OCI-LY3 (cell line): ENCODE results near the gene NNAT.

Experiments
- H2AFZ ChIP-seq: fragments of 200-600, 300-600 bp; shearing (Covaris generic); 2 replicates; pipeline ENCODE4 v1.6.0; 2014; ENCODE audit warnings: antibody characterized with exemption, low read depth, low read length
- H3K27ac ChIP-seq: fragments of 200-600, 300-600 bp; sonication (generic); 2 replicates; pipeline ENCODE4 v1.5.1; 2014; ENCODE audit warnings: mild to moderate bottlenecking, low read length, moderate library complexity, mixed read lengths
- H3K27me3 ChIP-seq: fragments of 200-600, 300-600 bp; sonication (generic); 2 replicates; pipeline ENCODE4 v1.6.1; 2014; ENCODE audit warnings: low read depth, low read length, mixed read lengths
- H3K36me3 ChIP-seq: fragments of 200-600, 300-600 bp; sonication (generic); replicated peaks from 2 replicates; pipeline ENCODE3; 2014; ENCODE audit warnings: low read depth, low read length, mixed read lengths
- H3K4me1 ChIP-seq: fragments of 300-600, 200-600 bp; sonication (generic); 2 replicates; pipeline ENCODE4 v1.6.1; 2014; ENCODE audit warnings: low read length, mixed read lengths
- H3K4me2 ChIP-seq: fragments of 200-600, 300-600 bp; sonication (generic); 2 replicates; pipeline ENCODE4 v1.6.1; 2014; ENCODE audit warnings: low read length, mixed read lengths
- H3K4me3 ChIP-seq: fragments of 300-600, 200-600 bp; sonication (generic); 2 replicates; pipeline ENCODE4 v1.5.1; 2014; ENCODE audit warnings: antibody characterized with exemption, mild to moderate bottlenecking, low read length, moderate library complexity
- H3K79me2 ChIP-seq: fragments of 300-600, 200-600 bp; shearing (Covaris generic); 2 replicates; pipeline ENCODE4 v1.6.1; 2014; ENCODE audit warnings: mild to moderate bottlenecking, low read length, mixed read lengths
- H3K9ac ChIP-seq: fragments of 300-600, 200-600 bp; shearing (Covaris generic); 2 replicates; pipeline ENCODE4 v1.6.0; 2014; ENCODE audit warnings: mild to moderate bottlenecking, low read length, moderate library complexity
- H3K9me3 ChIP-seq: fragments of 200-600, 300-600 bp; shearing (Covaris generic); 2 replicates; pipeline ENCODE4 v1.6.1; 2014; ENCODE audit warnings: low read length, mixed read lengths; ENCODE audit not compliant: insufficient read depth
- H4K20me1 ChIP-seq: fragments of 200-600, 300-600 bp; sonication (generic); 2 replicates; pipeline ENCODE4 v1.6.1; 2016; ENCODE audit warnings: low read length, mixed read lengths; ENCODE audit not compliant: insufficient read depth
- EZH2phosphoT487 ChIP-seq: fragments of 200-600 bp; shearing (Covaris generic); IDR thresholded peaks from 2 replicates; pipeline ENCODE4 v1.6.1; 2018; ENCODE audit warnings: antibody characterized with exemption, mixed run types, low read depth
- TF ChIP-seq, protein P1 (sequence below): fragments of 200-600, 300-600 bp; sonication (generic); IDR thresholded peaks from 2 replicates; pipeline ENCODE4 v1.5.1; 2014; ENCODE audit warnings: antibody characterized with exemption, low read length, low read depth

The NNAT gene

DNA sequence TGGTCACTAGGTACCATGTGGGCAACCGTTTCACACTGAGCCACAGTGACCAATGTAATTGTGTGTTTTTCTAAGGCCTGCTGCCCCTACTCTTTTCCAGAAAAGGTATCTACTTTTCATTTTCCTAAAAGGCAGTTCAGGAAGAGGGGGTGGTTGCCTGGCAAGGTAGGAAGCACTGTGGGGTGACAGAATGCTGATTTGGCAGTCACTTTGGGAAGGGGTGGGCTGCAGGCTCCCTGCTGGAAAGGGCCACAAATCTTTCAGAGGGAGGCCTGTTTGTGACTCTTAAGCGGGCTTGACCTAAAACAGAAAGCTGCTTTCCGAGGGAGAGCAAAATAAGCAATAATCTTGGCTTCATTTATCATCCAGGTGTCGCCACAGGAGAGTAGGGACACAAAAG lies 5.2 kb upstream of the NNAT start:
- Histone ChIP-seq H3K4me3 (no peak overlapping the region), H3K36me3 (peaks cover 15% of the 10 kb centered on the region), H3K9me3 (no peaks in the 10 kb centered on the region), H2AFZ (no peak overlapping the region), H4K20me1 (no peaks in the 10 kb centered on the region), H3K79me2 (peaks cover 6% of the 10 kb centered on the region; the same call in 1 of the 2 replicates), H3K27ac (no peak overlapping the region), H3K4me2 (no peak overlapping the region), H3K27me3 (no peaks in the 10 kb centered on the region), H3K9ac (no peak overlapping the region), H3K4me1 (no peaks in the 10 kb centered on the region)
- TF ChIP-seq, protein P1, sequence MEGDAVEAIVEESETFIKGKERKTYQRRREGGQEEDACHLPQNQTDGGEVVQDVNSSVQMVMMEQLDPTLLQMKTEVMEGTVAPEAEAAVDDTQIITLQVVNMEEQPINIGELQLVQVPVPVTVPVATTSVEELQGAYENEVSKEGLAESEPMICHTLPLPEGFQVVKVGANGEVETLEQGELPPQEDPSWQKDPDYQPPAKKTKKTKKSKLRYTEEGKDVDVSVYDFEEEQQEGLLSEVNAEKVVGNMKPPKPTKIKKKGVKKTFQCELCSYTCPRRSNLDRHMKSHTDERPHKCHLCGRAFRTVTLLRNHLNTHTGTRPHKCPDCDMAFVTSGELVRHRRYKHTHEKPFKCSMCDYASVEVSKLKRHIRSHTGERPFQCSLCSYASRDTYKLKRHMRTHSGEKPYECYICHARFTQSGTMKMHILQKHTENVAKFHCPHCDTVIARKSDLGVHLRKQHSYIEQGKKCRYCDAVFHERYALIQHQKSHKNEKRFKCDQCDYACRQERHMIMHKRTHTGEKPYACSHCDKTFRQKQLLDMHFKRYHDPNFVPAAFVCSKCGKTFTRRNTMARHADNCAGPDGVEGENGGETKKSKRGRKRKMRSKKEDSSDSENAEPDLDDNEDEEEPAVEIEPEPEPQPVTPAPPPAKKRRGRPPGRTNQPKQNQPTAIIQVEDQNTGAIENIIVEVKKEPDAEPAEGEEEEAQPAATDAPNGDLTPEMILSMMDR, result no peak
- no peak for TF ChIP-seq EZH2phosphoT487

DNA sequence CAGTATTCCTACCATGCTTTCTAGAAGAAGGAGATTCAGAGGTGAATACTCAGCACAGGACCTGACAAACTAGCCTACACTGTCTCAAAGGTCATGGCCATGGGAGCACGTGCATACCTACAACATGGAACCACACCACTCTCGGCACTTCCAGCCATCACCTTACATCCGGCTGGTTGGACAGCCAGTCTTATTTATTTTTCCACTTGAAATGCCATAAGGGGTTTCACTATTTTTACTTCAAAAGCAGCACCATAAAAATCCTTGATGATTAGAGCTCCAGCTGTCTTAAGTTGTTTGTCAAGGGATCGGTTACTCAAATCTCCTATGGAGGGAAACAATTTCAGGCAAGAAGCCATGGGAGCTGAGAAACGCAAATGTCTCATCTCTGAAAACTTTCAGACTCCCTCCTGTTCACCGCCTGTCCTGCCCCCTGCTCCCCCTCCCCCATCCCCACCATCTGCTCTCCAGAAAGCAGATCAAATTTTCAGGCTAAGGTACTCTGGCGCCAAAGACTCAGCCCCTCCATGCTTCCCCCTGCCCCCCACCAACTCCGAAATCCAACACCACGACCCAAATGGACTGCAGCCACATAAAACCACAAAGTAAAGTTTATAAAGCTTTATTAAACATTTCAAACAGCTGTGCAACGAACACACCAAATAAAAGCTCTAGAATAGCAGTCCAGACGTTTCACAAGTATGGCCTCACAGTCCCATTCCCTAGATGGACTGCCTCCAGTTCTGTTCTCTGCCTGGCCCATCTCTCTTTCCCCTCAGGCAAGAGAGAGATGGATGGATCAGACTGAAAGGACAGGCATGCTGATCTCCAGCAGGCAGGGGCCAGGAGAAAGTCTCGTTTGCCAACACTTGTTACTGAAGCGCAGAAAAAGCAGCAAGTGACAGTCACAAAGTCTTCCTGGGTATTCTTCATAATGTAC lies 4.0 kb upstream of the NNAT start:
- H3K4me1 ChIP-seq, result no peaks in the 10 kb centered on the region
- H3K79me2 ChIP-seq, result peaks cover 15% of the 10 kb centered on the region

DNA sequence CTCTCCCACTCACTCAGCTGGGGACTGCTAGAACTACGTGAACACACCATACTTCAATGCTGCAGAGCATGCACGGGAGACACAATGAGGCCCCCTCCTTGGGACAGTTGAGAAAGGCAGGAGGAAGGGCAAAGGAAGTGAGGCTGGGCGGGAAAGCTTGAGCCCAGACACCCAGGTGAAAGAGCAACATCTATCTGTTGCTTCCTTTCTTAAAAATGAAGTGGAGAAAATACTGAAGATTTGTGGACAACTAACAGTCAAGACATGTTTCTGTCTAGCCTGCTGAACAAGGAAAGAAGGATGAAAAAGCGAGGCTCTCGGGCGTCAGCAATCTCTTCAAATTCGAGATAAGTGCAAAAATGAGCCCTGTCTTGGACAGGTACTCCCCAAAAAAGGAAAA lies 3.0 kb upstream of the NNAT start:
- H3K4me2 ChIP-seq, result no peak overlapping the region
- H3K9ac ChIP-seq, result no peak overlapping the region
- TF ChIP-seq, protein P1, result no peak
- no peak for TF ChIP-seq EZH2phosphoT487
- no peak overlapping the region for H3K4me3 ChIP-seq
- no peaks in the 10 kb centered on the region for H4K20me1 ChIP-seq
- peaks cover 20% of the 10 kb centered on the region for H3K79me2 ChIP-seq
- H3K36me3 ChIP-seq, result peaks cover 19% of the 10 kb centered on the region
- H3K27ac ChIP-seq, result no peak overlapping the region
- no peak overlapping the region for H2AFZ ChIP-seq
- H3K9me3 ChIP-seq, result no peaks in the 10 kb centered on the region
- no peaks in the 10 kb centered on the region for H3K27me3 ChIP-seq
- no peaks in the 10 kb centered on the region for H3K4me1 ChIP-seq

More for the DNA sequence above, 4.0 kb upstream of the NNAT start:
- H3K4me3 ChIP-seq, result no peak overlapping the region
- H4K20me1 ChIP-seq, result no peaks in the 10 kb centered on the region
- no peaks in the 10 kb centered on the region for H3K27me3 ChIP-seq
- no peak for TF ChIP-seq EZH2phosphoT487
- TF ChIP-seq, protein P1, result no peak
- no peak overlapping the region for H3K27ac ChIP-seq
- no peak overlapping the region for H3K4me2 ChIP-seq
- H3K9ac ChIP-seq, result no peak overlapping the region
- H2AFZ ChIP-seq, result no peak overlapping the region
- H3K9me3 ChIP-seq, result no peaks in the 10 kb centered on the region
- peaks cover 19% of the 10 kb centered on the region for H3K36me3 ChIP-seq

DNA sequence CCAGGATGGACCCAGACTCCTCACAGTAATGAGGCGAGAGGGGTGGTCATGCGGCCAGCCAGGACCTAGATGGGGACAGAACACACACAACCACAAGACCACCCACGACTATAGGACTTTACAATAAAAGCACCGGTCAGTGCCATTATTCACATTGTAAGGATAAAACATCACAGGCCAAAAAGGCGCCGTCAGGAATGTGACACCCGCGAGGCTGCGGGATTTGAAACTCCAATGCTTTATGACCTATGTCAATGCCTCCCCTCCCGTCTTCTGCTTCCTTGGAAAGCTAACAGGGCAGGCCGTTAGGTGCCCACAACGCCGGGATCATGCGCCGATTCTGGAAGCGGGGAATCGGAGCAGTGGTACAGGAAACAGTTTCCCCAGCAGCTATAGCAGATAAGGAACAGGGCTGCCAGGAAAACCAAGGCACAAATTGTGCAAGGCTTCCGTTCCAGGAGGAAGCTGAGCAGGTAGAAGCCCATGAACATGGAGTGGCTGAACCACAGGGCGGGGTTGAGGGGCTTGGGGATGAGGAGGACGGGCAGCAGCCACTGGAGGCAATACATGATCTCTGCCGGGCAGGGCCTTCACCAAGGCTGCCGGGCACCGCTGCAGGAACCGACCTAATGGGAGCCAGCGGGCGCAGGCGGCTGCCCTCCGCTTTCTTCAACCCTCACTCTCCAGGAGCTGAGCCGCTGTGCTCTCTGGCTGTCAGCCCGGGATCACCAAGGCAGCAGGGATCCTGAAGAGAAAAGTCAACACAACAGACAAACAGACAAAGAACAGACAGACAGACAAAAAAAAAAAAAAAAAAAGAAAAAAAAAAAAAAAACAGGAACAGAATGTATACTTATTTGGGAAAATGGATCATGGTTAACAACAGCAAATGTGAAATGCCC lies 2.2 kb upstream of the NNAT start:
- Histone ChIP-seq H3K4me3 (no peak overlapping the region), H3K9me3 (no peaks in the 10 kb centered on the region), H3K27me3 (no peaks in the 10 kb centered on the region), H3K79me2 (peaks cover 27% of the 10 kb centered on the region), H3K4me1 (no peaks in the 10 kb centered on the region), H3K4me2 (no peak overlapping the region), H2AFZ (no peak overlapping the region), H3K27ac (no peak overlapping the region), H3K36me3 (peaks cover 17% of the 10 kb centered on the region), H4K20me1 (0 out of 2 replicates have a peak, but pooled peaks cover 6% of the 10 kb centered on the region), H3K9ac (no peak overlapping the region)
- TF ChIP-seq, protein P1, result no peak
- TF ChIP-seq EZH2phosphoT487, result no peak
